Measurements from ENCODE around the gene RNF39.

DNA sequence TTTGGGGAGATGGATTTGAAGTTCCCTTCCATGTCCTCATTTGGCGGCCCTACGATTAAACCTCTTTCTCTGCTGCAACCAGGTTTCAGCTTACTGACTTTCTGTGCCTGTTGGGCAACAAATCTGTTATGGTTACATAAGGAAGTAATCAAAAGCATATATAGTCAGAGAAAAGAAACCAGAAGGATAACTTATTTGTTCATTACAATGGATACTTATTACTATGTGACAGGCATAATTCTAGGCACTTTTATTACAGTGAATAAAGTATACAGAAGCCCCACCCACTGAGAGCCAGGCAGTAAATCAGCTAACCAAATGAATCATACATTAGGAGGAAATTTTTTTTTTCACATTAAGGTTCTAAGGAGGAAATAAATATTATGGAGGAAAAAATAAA, 46.9 kb upstream of the RNF39 start:
- TF ChIP-seq EZH2 (IDR thresholded peaks at IDR 0.05; ENCODE audit: borderline replicate concordance, low read depth, low read length, severe bottlenecking): no peak
- no peak for TF ChIP-seq CTCF (IDR thresholded peaks at IDR 0.05; ENCODE audit: extremely low read depth in 1 of 2, insufficient read depth in 1 of 2, low read depth in 1 of 2, low read length in 2 of 2)
- no peak for TF ChIP-seq POLR2A (IDR thresholded peaks at IDR 0.05; ENCODE audit: low read depth, low read length)
- TF ChIP-seq POLR2AphosphoS5 (IDR thresholded peaks at IDR 0.05; ENCODE audit: insufficient read depth, low read depth, low read length): no peak
- no peak for TF ChIP-seq MYC (IDR thresholded peaks at IDR 0.05; ENCODE audit: low read depth, low read length)
- no peak for TF ChIP-seq GATA2 (IDR thresholded peaks at IDR 0.05; ENCODE audit: insufficient read depth, insufficient read length, low read depth, low read length)
- TF ChIP-seq JUN (IDR thresholded peaks at IDR 0.05; ENCODE audit: borderline replicate concordance, insufficient read depth, insufficient read length, low read depth): no peak
